Mesodermal cell (in vitro differentiated cells): ENCODE data around the gene TTC27.

Source experiments
- H3K27ac ChIP-seq: 2 replicates; pipeline ENCODE4 v1.7.0; 2013; ENCODE audit warnings: mild to moderate bottlenecking, low read depth, low read length, moderate library complexity; ENCODE audit not compliant: severe bottlenecking
- H3K36me3 ChIP-seq: 2 replicates; pipeline ENCODE4 v1.7.1; 2013; ENCODE audit warnings: mild to moderate bottlenecking, low read length, moderate library complexity; ENCODE audit not compliant: control insufficient read depth, insufficient read depth
- H3K4me1 ChIP-seq: one replicate; pipeline ENCODE4 v1.7.1; 2013; ENCODE audit warnings: mild to moderate bottlenecking, low read length; ENCODE audit not compliant: insufficient read depth, control insufficient read depth, poor library complexity, severe bottlenecking
- H3K4me3 ChIP-seq: 2 replicates; pipeline ENCODE4 v1.7.0; 2013; ENCODE audit warnings: low read length, control low read depth, mild to moderate bottlenecking; ENCODE audit not compliant: insufficient read depth, poor library complexity, severe bottlenecking; ENCODE audit errors: extremely low read depth
- H3K9me3 ChIP-seq: 2 replicates; pipeline ENCODE4 v1.7.1; 2013; ENCODE audit warnings: mild to moderate bottlenecking, low read length, moderate library complexity; ENCODE audit not compliant: control insufficient read depth
- WGBS, 2 experiments: methylation state at CpG; one replicate each; pipeline ENCODE4 v1.1.5; 2013; ENCODE audit warnings: missing lambda C conversion rate in 2 of 2; ENCODE audit not compliant: insufficient coverage in 2 of 2; 5-methylcytosine and 5-hydroxymethylcytosine counted together

TTC27 gene

DNA sequence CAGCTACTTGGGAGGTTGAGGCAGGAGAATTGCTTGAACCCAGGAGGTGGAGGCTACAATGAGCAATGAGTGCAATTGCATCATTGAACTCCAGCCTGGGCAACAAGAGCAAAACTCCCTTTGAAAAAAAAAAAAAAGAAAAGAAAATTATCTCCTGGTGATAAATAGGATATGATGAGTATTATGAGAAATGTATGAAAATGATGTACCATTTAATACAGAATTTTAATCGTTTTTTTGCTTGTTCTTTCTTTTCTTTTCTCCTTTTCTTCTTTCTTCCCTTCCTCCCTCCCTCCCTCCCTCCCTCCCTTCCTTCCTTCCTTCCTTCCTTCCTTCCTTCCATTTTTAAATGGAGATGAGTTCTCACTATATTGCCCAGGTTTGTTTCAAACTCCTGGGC, 40.4 kb downstream of the TTC27 start:
- Histone ChIP-seq H3K36me3 (peaks cover 22% of the 10 kb centered on the region), H3K4me3 (no peak overlapping the region), H3K27ac (no peak overlapping the region), H3K4me1 (no peaks in the 10 kb centered on the region), H3K9me3 (no peaks in the 10 kb centered on the region)
- no CpG with 5 or more reads among the region's 1 CpG for WGBS, 2 experiments

DNA sequence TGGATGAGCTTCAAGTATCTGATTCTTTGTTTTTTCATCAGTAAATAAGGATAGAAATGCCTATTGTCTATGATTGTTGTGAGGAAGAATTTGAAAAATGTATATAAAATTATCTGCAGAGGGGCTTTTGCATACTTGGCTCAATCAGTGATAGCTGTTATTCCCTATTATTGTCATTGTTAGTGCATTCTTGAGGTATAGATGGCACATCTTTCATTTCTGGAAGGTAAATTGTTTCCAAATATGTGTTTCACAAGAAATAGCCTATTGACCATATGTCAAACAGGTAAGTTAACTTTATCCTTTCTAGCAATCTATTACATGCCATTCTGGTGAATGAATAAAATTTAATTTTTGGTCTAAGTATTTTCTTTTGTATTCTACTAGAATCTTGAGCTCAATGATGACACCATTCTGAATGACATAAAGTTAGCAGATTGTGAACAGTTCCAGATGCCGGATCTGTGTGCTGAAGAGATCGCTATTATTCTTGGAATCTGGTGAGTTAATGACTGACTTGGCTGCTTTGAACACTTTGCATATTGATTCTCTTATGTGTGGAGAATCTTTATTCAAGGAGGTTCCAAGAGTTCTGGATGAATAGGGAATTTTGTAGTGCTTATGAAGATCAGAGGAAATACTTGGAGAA, 44.2 kb downstream of the TTC27 start:
- WGBS, 2 experiments = 95 to 100% methylated on average over 2 of the region's 2 CpGs
- Histone ChIP-seq H3K4me1 (no peaks in the 10 kb centered on the region), H3K27ac (no peak overlapping the region), H3K36me3 (peaks cover 30% of the 10 kb centered on the region), H3K4me3 (no peak overlapping the region), H3K9me3 (no peaks in the 10 kb centered on the region)

- H3K4me3 ChIP-seq = no peak overlapping the region
- H3K4me1 ChIP-seq = no peaks in the 10 kb centered on the region
- no peaks in the 10 kb centered on the region for H3K9me3 ChIP-seq
- H3K27ac ChIP-seq = no peak overlapping the region
- H3K36me3 ChIP-seq = peaks cover 12% of the 10 kb centered on the region
Observed at GRCh38 chr2:32678825-32679224, 51.0 kb downstream of the TTC27 start.

DNA sequence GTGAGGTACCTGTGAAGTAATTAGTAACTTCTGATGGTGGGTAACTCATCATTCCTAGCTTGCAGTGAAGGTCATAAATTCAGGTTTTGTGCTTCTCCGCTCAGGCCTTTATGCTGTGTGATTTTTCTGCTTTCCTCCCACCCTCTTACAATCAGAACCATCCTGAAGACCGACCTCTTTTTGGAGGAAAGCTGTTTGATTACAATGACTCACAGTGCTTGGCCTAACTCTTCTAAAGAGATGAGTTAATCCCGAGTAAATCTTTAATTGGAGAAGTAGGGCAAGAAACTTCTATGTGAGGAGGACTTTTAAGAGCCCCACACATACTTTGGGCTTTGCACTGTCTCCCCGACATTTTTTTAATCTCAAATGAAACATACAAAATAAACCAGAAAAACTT, 53.1 kb downstream of the TTC27 start:
- peaks cover 5% of the 10 kb centered on the region for H3K36me3 ChIP-seq
- no peaks in the 10 kb centered on the region for H3K4me1 ChIP-seq
- H3K4me3 ChIP-seq = no peak overlapping the region
- 75 to 100% methylated on average over 2 of the region's 4 CpGs for WGBS, 2 experiments
- H3K27ac ChIP-seq = no peak overlapping the region
- H3K9me3 ChIP-seq = no peaks in the 10 kb centered on the region

GRCh38 chr2:32683520-32684086, 55.8 kb downstream of the TTC27 start:
- H3K27ac ChIP-seq = no peak overlapping the region
- no peaks in the 10 kb centered on the region for H3K4me1 ChIP-seq
- WGBS, 2 experiments = 93 to 94% methylated on average over 3 to 4 of the region's 5 CpGs
- H3K36me3 ChIP-seq = peaks cover 5% of the 10 kb centered on the region
- H3K4me3 ChIP-seq = no peak overlapping the region
- H3K9me3 ChIP-seq = no peaks in the 10 kb centered on the region

DNA sequence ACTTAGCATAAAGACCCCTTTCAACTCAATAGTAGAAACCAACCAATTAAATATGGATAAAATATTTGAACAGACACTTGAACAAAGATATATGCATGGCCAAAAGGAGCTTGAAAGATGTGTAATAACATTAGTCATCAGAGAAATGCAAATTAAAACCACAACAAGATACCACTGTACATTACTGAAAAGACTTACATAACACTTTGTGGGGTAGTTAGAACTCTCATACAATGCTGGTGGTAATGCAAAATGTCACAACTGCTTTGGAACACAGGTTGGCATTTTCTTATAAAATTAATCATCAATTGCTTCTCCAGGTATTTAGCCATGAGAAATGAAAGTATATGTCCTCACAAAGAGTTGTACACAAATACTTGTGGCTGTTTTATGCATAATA, 60.7 kb downstream of the TTC27 start:
- Histone ChIP-seq H3K36me3 (no peaks in the 10 kb centered on the region), H3K27ac (no peak overlapping the region), H3K4me1 (no peaks in the 10 kb centered on the region), H3K4me3 (no peak overlapping the region), H3K9me3 (no peaks in the 10 kb centered on the region)

GRCh38 chr2:32691678-32692077, 63.8 kb downstream of the TTC27 start:
- Histone ChIP-seq H3K9me3 (no peaks in the 10 kb centered on the region), H3K27ac (no peak overlapping the region), H3K4me3 (no peak overlapping the region), H3K4me1 (no peaks in the 10 kb centered on the region), H3K36me3 (no peaks in the 10 kb centered on the region)

DNA sequence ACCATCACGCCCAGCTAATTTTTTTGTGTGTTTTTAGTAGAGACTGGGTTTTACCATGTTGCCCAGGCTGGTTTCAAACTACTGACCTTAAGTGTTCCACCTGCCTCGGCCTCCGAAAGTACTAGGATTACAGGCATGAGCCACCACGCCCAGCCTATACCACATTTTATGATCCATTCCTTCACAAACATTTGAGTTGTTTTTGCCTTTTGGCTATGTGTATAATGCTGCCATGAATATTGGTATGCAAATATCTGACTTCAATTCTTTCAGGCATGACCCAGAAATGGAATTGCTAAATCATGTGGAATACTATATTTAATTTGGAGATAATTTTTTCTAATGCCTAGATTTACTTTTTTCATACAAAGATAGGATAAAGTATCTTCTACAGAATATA, 68.6 kb downstream of the TTC27 start:
- H3K9me3 ChIP-seq = no peaks in the 10 kb centered on the region
- 100% methylated on average over 2 of the region's 4 CpGs; no CpG with 5 or more reads in 1 of the 2 experiments for WGBS, 2 experiments
- H3K4me3 ChIP-seq = no peak overlapping the region
- H3K27ac ChIP-seq = no peak overlapping the region
- H3K36me3 ChIP-seq = no peaks in the 10 kb centered on the region
- H3K4me1 ChIP-seq = no peaks in the 10 kb centered on the region

GRCh38 chr2:32697156-32697555, 69.3 kb downstream of the TTC27 start:
- no peak overlapping the region for H3K4me3 ChIP-seq
- H3K36me3 ChIP-seq = no peaks in the 10 kb centered on the region
- no peak overlapping the region for H3K27ac ChIP-seq
- no peaks in the 10 kb centered on the region for H3K4me1 ChIP-seq
- H3K9me3 ChIP-seq = no peaks in the 10 kb centered on the region

- no CpG with 5 or more reads among the region's 1 CpG for WGBS, 2 experiments
- H3K36me3 ChIP-seq = no peaks in the 10 kb centered on the region
Observed at GRCh38 chr2:32699151-32699550, 71.3 kb downstream of the TTC27 start.

DNA sequence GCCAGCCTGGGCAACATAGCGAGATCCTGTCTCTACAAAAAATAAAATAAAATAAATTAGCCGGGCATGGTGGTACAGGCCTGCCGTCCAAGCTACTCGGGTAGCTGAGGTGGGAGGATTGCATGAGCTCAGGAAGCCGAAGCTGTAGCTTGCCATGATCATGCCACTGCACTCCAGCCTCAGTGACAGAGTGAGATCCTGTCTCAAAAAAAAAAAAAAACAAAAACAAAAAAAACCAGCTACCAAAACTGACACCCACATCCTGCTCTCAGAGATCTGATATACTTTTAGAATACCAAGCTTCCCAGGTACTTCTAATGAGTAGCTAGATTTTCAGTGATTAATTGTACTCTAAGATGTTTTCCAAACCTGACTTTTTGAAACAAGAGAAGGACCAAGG, 74.0 kb downstream of the TTC27 start:
- H3K4me1 ChIP-seq = no peaks in the 10 kb centered on the region
- H3K27ac ChIP-seq = no peak overlapping the region
- WGBS, 2 experiments = 94 to 95% methylated on average over 3 to 4 of the region's 5 CpGs
- H3K4me3 ChIP-seq = no peak overlapping the region
- H3K9me3 ChIP-seq = no peaks in the 10 kb centered on the region
- no peaks in the 10 kb centered on the region for H3K36me3 ChIP-seq

More at GRCh38 chr2:32699151-32699550, 71.3 kb downstream of the TTC27 start:
- Histone ChIP-seq H3K4me3 (no peak overlapping the region), H3K4me1 (no peaks in the 10 kb centered on the region), H3K9me3 (no peaks in the 10 kb centered on the region), H3K27ac (no peak overlapping the region)
